SK-N-SH treated with all-trans-retinoic acid at 6 μM for 48 hours (cell line): ENCODE data around the gene UBQLN3.

Experiments
- GLIS3 ChIP-seq: fragments of 250-450 bp; sonication (Bioruptor Pico); IDR thresholded peaks from 2 replicates; pipeline ENCODE4 v1.5.0; 2020; ENCODE audit warnings: mild to moderate bottlenecking, moderate library complexity
- SNAI2 ChIP-seq: fragments of 250-450 bp; sonication (Bioruptor Pico); IDR thresholded peaks from 2 replicates; pipeline ENCODE4 v1.5.0; 2020; ENCODE audit warnings: mild to moderate bottlenecking, moderate library complexity
- ZNF565 ChIP-seq: fragments of 450-650 bp; formaldehyde crosslinking; conservative IDR thresholded peaks from 2 replicates; pipeline ENCODE4 v1.5.0; 2020; ENCODE audit warnings: low read depth, mild to moderate bottlenecking, moderate library complexity
- TF ChIP-seq, protein P1 (sequence below): fragments of 250-450 bp; sonication (Bioruptor Pico); IDR thresholded peaks from 2 replicates; pipeline ENCODE4 v1.5.0; 2020; ENCODE audit warnings: mild to moderate bottlenecking, moderate library complexity
- TF ChIP-seq, protein P2 (sequence below): fragments of 250-450 bp; sonication (Bioruptor Pico); IDR thresholded peaks from 2 replicates; pipeline ENCODE4 v1.5.1; 2020; ENCODE audit warnings: low read depth, mild to moderate bottlenecking, moderate library complexity

DNA sequence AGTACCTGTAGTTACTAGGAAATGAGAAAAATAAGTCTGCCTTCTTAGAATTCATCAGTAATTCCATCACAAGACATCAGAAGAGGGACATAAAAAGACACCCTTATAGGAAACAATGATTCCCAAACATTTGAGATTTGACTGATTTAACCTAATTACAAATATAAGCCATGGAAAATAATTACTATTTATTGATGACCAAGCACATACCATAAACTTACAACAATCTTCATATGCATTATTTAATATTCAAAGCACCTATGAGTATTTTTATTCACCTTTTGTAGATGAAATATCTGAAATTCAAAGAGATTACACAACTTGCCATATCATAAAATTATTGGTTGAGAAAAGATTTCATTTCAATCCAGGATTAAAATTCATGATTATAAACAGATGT, 35.8 kb downstream of the UBQLN3 start:
- TF ChIP-seq, protein P1, sequence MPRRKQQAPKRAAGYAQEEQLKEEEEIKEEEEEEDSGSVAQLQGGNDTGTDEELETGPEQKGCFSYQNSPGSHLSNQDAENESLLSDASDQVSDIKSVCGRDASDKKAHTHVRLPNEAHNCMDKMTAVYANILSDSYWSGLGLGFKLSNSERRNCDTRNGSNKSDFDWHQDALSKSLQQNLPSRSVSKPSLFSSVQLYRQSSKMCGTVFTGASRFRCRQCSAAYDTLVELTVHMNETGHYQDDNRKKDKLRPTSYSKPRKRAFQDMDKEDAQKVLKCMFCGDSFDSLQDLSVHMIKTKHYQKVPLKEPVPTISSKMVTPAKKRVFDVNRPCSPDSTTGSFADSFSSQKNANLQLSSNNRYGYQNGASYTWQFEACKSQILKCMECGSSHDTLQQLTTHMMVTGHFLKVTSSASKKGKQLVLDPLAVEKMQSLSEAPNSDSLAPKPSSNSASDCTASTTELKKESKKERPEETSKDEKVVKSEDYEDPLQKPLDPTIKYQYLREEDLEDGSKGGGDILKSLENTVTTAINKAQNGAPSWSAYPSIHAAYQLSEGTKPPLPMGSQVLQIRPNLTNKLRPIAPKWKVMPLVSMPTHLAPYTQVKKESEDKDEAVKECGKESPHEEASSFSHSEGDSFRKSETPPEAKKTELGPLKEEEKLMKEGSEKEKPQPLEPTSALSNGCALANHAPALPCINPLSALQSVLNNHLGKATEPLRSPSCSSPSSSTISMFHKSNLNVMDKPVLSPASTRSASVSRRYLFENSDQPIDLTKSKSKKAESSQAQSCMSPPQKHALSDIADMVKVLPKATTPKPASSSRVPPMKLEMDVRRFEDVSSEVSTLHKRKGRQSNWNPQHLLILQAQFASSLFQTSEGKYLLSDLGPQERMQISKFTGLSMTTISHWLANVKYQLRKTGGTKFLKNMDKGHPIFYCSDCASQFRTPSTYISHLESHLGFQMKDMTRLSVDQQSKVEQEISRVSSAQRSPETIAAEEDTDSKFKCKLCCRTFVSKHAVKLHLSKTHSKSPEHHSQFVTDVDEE (CRISPR knock-in tag) = no peak
- TF ChIP-seq ZNF565 (CRISPR knock-in tag) (no peak), SNAI2 (no peak), GLIS3 (CRISPR knock-in tag) (no peak)
- TF ChIP-seq, protein P2, sequence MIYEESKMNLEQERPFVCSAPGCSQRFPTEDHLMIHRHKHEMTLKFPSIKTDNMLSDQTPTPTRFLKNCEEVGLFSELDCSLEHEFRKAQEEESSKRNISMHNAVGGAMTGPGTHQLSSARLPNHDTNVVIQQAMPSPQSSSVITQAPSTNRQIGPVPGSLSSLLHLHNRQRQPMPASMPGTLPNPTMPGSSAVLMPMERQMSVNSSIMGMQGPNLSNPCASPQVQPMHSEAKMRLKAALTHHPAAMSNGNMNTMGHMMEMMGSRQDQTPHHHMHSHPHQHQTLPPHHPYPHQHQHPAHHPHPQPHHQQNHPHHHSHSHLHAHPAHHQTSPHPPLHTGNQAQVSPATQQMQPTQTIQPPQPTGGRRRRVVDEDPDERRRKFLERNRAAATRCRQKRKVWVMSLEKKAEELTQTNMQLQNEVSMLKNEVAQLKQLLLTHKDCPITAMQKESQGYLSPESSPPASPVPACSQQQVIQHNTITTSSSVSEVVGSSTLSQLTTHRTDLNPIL (CRISPR knock-in tag) = no peak
